ENCODE data around the gene NR3C2. TPM values are rescaled to one million over a fixed set of nuclear protein-coding genes. Genes with fewer than 3 reads are reported as not detected.

The NR3C2 gene
- total and polyA plus RNA-seq, 12 donors, result 2.2 to 28.6 (median 23.3) TPM

- ATAC-seq (peak in 1 of 8 donors; percentile 19), DNase-seq (no peak)
- H3K4me3 ChIP-seq, result no peak overlapping the region
- peaks cover 0 to 12% (median 5%) of the 10 kb centered on the region in 9 donors for H3K4me1 ChIP-seq
- TF ChIP-seq, protein P1, sequence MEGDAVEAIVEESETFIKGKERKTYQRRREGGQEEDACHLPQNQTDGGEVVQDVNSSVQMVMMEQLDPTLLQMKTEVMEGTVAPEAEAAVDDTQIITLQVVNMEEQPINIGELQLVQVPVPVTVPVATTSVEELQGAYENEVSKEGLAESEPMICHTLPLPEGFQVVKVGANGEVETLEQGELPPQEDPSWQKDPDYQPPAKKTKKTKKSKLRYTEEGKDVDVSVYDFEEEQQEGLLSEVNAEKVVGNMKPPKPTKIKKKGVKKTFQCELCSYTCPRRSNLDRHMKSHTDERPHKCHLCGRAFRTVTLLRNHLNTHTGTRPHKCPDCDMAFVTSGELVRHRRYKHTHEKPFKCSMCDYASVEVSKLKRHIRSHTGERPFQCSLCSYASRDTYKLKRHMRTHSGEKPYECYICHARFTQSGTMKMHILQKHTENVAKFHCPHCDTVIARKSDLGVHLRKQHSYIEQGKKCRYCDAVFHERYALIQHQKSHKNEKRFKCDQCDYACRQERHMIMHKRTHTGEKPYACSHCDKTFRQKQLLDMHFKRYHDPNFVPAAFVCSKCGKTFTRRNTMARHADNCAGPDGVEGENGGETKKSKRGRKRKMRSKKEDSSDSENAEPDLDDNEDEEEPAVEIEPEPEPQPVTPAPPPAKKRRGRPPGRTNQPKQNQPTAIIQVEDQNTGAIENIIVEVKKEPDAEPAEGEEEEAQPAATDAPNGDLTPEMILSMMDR (IDR thresholded peaks at IDR 0.05), result no peak
- H3K36me3 ChIP-seq, result peaks cover 0 to 43% (median 15%) of the 10 kb centered on the region in 9 donors
- H3K27ac ChIP-seq, result no peak overlapping the region
- intact Hi-C loops (cut with DNase I), result no loop called here
- H3K27me3 ChIP-seq, result no peaks in the 10 kb centered on the region
- H3K9me3 ChIP-seq, result peaks cover 0 to 11% (median 6%) of the 10 kb centered on the region in 11 donors
- 86 to 94% methylated on average over 4 of the region's 4 CpGs for WGBS, 2 donors
Observed at GRCh38 chr4:148118179-148118578, 324.0 kb downstream of the NR3C2 start.

DNA sequence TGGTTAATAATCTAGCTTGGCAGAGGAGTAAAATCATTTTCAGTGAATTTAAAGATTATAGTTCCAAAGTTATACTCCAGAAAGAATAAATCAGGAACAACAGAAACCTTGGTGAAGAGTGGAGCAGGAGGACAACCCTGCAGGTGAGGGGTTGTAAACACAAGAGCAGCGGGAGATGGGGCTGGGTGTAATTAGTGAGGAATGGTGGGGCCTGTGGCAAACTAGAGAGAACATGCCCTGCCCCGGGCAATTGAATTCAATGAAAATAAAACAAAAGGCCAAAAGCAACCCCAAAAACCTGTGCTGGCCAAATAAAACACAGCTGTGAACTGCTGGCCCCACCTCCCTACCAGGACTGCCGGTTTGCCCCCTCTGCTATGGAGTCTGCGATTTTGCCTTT, 325.2 kb downstream of the NR3C2 start:
- ATAC-seq, result no peak
- DNase-seq, result no peak
- Histone ChIP-seq H3K4me3 (no peak overlapping the region), H3K27ac (no peak overlapping the region), H3K4me1 (peaks cover 0 to 12% (median 5%) of the 10 kb centered on the region in 9 donors), H3K9me3 (no peaks in the 10 kb centered on the region), H3K36me3 (peaks cover 0 to 54% (median 15%) of the 10 kb centered on the region in 9 donors), H3K27me3 (no peaks in the 10 kb centered on the region)
- WGBS, 2 donors, result 90 to 91% methylated on average over 4 of the region's 4 CpGs
- TF ChIP-seq, protein P1 (IDR thresholded peaks at IDR 0.05), result no peak
- intact Hi-C loops (cut with DNase I), result loop anchor here in 1 of 10 donors (2.0 kb wide), 1 partner anchor 16 kb away; no protein-coding TSS in a partner anchor

DNA sequence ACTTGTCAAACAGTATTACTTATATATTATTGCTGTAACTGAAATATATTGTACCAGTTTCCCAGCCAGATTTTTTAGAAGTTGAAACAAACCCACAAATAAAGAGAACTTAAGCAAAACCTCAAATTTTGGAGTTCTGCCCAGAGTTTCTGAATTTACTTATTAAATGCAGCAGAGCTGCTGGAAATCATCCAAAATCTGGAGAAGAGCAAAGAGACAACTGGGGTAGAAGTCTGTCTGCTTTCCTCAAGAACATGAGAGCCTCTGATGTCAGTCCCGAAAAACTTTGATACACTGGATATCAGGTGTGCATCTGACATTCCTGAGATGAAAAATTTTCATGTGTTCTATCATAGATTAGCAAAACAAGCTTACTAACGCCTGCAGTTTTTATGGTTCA, 325.9 kb downstream of the NR3C2 start:
- no peaks in the 10 kb centered on the region for H3K27me3 ChIP-seq
- peak in 1 of 8 donors; percentile 29 for ATAC-seq
- DNase-seq, result peak in 1 of 2 donors; percentile 17
- intact Hi-C loops (cut with DNase I), result loop anchor here in 1 of 10 donors (2.0 kb wide), 1 partner anchor 17 kb away; no protein-coding TSS in a partner anchor
- H3K4me3 ChIP-seq, result no peak overlapping the region
- TF ChIP-seq, protein P1 (IDR thresholded peaks at IDR 0.05), result no peak
- H3K9me3 ChIP-seq, result no peaks in the 10 kb centered on the region
- H3K27ac ChIP-seq, result no peak overlapping the region
- peaks cover 0 to 12% (median 5%) of the 10 kb centered on the region in 9 donors for H3K4me1 ChIP-seq
- 51% methylated on average over 2 of the region's 2 CpGs for WGBS, 2 donors
- H3K36me3 ChIP-seq, result peaks cover 0 to 62% (median 15%) of the 10 kb centered on the region in 9 donors

GRCh38 chr4:148114436-148114835, 327.8 kb downstream of the NR3C2 start:
- H3K27me3 ChIP-seq, result no peaks in the 10 kb centered on the region
- no peak overlapping the region for H3K4me3 ChIP-seq
- TF ChIP-seq, protein P1 (IDR thresholded peaks at IDR 0.05), result no peak
- no peak for DNase-seq
- H3K36me3 ChIP-seq, result peaks cover 0 to 65% (median 17%) of the 10 kb centered on the region in 9 donors
- no peak overlapping the region for H3K27ac ChIP-seq
- no peaks in the 10 kb centered on the region for H3K9me3 ChIP-seq
- no peak for ATAC-seq
- H3K4me1 ChIP-seq, result peaks cover 0 to 12% (median 5%) of the 10 kb centered on the region in 9 donors
- intact Hi-C loops (cut with DNase I), result no loop called here

Measured in heart right ventricle (tissue), 16 donors.